OCI-LY1 (cell line): ENCODE data around the gene PCNX3.

Experiments used
- H2AFZ ChIP-seq: fragments of 200-600 bp; sonication (generic), shearing (Covaris generic); 2 replicates; pipeline ENCODE4 v1.6.0; 2014; ENCODE audit warnings: antibody characterized with exemption, mild to moderate bottlenecking, low read length
- H3F3A ChIP-seq: fragments of 200-600 bp; sonication (generic), shearing (Covaris generic); 2 replicates; pipeline ENCODE4 v1.6.0; 2014; ENCODE audit warnings: mild to moderate bottlenecking, antibody characterized with exemption, low read length, moderate library complexity; ENCODE audit not compliant: insufficient read depth
- H3K27ac ChIP-seq: fragments of 200-600 bp; sonication (generic); 2 replicates; pipeline ENCODE4 v1.5.1; 2014; ENCODE audit warnings: low read length, mixed run types, mild to moderate bottlenecking, low read depth; ENCODE audit not compliant: poor library complexity, severe bottlenecking
- H3K27me3 ChIP-seq: fragments of 200-600 bp; sonication (generic); 2 replicates; pipeline ENCODE4 v1.6.0; 2014; ENCODE audit warnings: antibody characterized with exemption, mild to moderate bottlenecking, low read length, moderate library complexity; ENCODE audit not compliant: insufficient read depth
- H3K36me3 ChIP-seq: fragments of 200-600 bp; sonication (generic); 2 replicates; pipeline ENCODE4 v1.6.1; 2014; ENCODE audit warnings: mild to moderate bottlenecking, antibody characterized with exemption, low read length, moderate library complexity, mixed read lengths; ENCODE audit not compliant: insufficient read depth
- H3K4me1 ChIP-seq: fragments of 200-600 bp; sonication (generic); 2 replicates; pipeline ENCODE4 v1.5.1; 2014; ENCODE audit warnings: mild to moderate bottlenecking, low read length, moderate library complexity; ENCODE audit not compliant: insufficient read depth, severe bottlenecking
- H3K4me2 ChIP-seq: fragments of 200-600 bp; sonication (generic), shearing (Covaris generic); 2 replicates; pipeline ENCODE4 v1.6.1; 2014; ENCODE audit warnings: low read length
- H3K4me3 ChIP-seq: fragments of 200-600 bp; sonication (generic); 2 replicates; pipeline ENCODE4 v1.5.1; 2014; ENCODE audit warnings: low read length, low read depth, mild to moderate bottlenecking, mixed read lengths; ENCODE audit not compliant: poor library complexity, severe bottlenecking
- H3K79me2 ChIP-seq: fragments of 200-600 bp; shearing (Covaris generic); 2 replicates; pipeline ENCODE4 v1.6.1; 2016; ENCODE audit warnings: mixed run types, low read length, mixed read lengths; ENCODE audit not compliant: insufficient read depth
- H3K9ac ChIP-seq: fragments of 200-600 bp; sonication (generic), shearing (Covaris generic); 2 replicates; pipeline ENCODE4 v1.6.1; 2014; ENCODE audit warnings: mild to moderate bottlenecking, low read length, mixed read lengths
- H3K9me2 ChIP-seq: fragments of 200-600 bp; sonication (generic), shearing (Covaris generic); 2 replicates; pipeline ENCODE4 v1.6.1; 2014; ENCODE audit warnings: low read depth, mild to moderate bottlenecking, low read length, mixed read lengths
- H3K9me3 ChIP-seq: fragments of 200-600 bp; shearing (Covaris generic); 2 replicates; pipeline ENCODE4 v1.6.1; 2014; ENCODE audit warnings: low read length, mixed read lengths
- H4K20me1 ChIP-seq: fragments of 200-600 bp; sonication (generic), shearing (Covaris generic); 2 replicates; pipeline ENCODE4 v1.6.0; 2016; ENCODE audit warnings: mild to moderate bottlenecking, low read length; ENCODE audit not compliant: insufficient read depth
- CTCF ChIP-seq: fragments of 200-600 bp; sonication (generic), shearing (Covaris generic); IDR thresholded peaks from 2 replicates; pipeline ENCODE4 v1.5.1; 2017; ENCODE audit warnings: mild to moderate bottlenecking, antibody characterized with exemption, low read length, moderate library complexity, mixed read lengths
- EZH2 ChIP-seq: fragments of 200-600 bp; sonication (generic), shearing (Covaris generic); IDR thresholded peaks from 2 replicates; pipeline ENCODE4 v1.8.0; 2017; ENCODE audit warnings: borderline replicate concordance, mixed run types, mild to moderate bottlenecking, antibody characterized with exemption, low read length, moderate library complexity, mixed read lengths

Gene PCNX3

GRCh38 chr11:65610404-65610803 is 5.2 kb upstream of the PCNX3 start:
- Histone ChIP-seq H3K9me2 (no peaks in the 10 kb centered on the region), H3K79me2 (no peaks in the 10 kb centered on the region), H3K4me3 (no peak overlapping the region), H3K36me3 (peaks cover 23% of the 10 kb centered on the region), H3K4me1 (peaks cover 27% of the 10 kb centered on the region), H3F3A (no peaks in the 10 kb centered on the region), H4K20me1 (no peaks in the 10 kb centered on the region), H3K9me3 (no peaks in the 10 kb centered on the region), H2AFZ (no peak overlapping the region), H3K27me3 (no peaks in the 10 kb centered on the region), H3K9ac (no peak overlapping the region), H3K4me2 (no peak overlapping the region), H3K27ac (no peak overlapping the region)
- TF ChIP-seq CTCF (no peak), EZH2 (no peak)

GRCh38 chr11:65611028-65611757 is 4.4 kb upstream of the PCNX3 start:
- Histone ChIP-seq H3K4me1 (peaks cover 27% of the 10 kb centered on the region), H3K9me3 (no peaks in the 10 kb centered on the region), H3K79me2 (peaks cover under 1% of the 10 kb centered on the region; the same call in 1 of the 2 replicates), H3F3A (no peaks in the 10 kb centered on the region), H3K4me2 (peak overlapping the region; percentile 73; the same call in 1 of the 2 replicates), H3K4me3 (no peak overlapping the region), H4K20me1 (no peaks in the 10 kb centered on the region), H3K27ac (no peak overlapping the region), H3K9me2 (no peaks in the 10 kb centered on the region), H3K36me3 (peaks cover 16% of the 10 kb centered on the region), H3K9ac (no peak overlapping the region; the same call in 1 of the 2 replicates), H3K27me3 (no peaks in the 10 kb centered on the region), H2AFZ (no peak overlapping the region)
- TF ChIP-seq EZH2 = no peak
- no peak for TF ChIP-seq CTCF

GRCh38 chr11:65611758-65612603 is 3.6 kb upstream of the PCNX3 start:
- Histone ChIP-seq H3K4me3 (peak overlapping the region; percentile 83), H4K20me1 (no peaks in the 10 kb centered on the region), H2AFZ (no peak overlapping the region), H3K27ac (no peak overlapping the region), H3K27me3 (no peaks in the 10 kb centered on the region), H3K4me2 (peak overlapping the region; percentile 73; the same call in 1 of the 2 replicates), H3K79me2 (peaks cover 9% of the 10 kb centered on the region; the same call in 1 of the 2 replicates), H3K9ac (no peak overlapping the region; the same call in 1 of the 2 replicates), H3K9me3 (no peaks in the 10 kb centered on the region), H3K36me3 (peaks cover 14% of the 10 kb centered on the region), H3K4me1 (peaks cover 35% of the 10 kb centered on the region), H3F3A (no peaks in the 10 kb centered on the region), H3K9me2 (no peaks in the 10 kb centered on the region)
- TF ChIP-seq EZH2 (no peak), CTCF (no peak)
